ENCODE results near the gene LPIN1.

DNA sequence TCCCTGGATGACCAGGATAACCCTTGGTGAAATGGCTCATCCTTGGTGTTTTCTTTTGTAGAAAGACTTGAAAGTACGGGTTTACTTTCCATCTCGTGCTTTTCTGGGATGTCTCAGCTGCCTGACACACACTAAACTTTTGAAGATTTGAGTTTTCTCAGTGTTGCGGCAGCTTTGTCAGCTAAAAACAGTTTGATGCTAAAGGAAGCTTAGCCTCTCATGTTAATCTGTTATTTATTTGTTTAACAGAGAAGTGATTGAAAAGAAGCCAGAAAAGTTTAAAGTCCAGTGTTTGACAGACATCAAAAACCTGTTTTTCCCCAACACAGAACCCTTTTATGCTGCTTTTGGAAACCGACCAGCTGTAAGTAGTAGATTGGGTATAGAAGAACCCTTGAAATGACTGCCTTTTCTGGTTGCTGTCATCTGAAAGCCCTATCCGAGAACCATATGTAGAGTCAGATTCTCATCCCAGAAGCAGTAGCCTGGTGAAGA, 72.8 kb downstream of the LPIN1 start:
- no peak for TF ChIP-seq POLR2A (IDR thresholded peaks at IDR 0.05)
- TF ChIP-seq, protein P1, sequence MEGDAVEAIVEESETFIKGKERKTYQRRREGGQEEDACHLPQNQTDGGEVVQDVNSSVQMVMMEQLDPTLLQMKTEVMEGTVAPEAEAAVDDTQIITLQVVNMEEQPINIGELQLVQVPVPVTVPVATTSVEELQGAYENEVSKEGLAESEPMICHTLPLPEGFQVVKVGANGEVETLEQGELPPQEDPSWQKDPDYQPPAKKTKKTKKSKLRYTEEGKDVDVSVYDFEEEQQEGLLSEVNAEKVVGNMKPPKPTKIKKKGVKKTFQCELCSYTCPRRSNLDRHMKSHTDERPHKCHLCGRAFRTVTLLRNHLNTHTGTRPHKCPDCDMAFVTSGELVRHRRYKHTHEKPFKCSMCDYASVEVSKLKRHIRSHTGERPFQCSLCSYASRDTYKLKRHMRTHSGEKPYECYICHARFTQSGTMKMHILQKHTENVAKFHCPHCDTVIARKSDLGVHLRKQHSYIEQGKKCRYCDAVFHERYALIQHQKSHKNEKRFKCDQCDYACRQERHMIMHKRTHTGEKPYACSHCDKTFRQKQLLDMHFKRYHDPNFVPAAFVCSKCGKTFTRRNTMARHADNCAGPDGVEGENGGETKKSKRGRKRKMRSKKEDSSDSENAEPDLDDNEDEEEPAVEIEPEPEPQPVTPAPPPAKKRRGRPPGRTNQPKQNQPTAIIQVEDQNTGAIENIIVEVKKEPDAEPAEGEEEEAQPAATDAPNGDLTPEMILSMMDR (IDR thresholded peaks at IDR 0.05): no peak
